Left kidney (tissue), 2 donors: Measurements from ENCODE around the gene ITPR1. TPM values are rescaled to one million over a fixed set of nuclear protein-coding genes. Genes with fewer than 3 reads are reported as not detected.

ENCODE experiments used
- DNase-seq: peaks from one replicate; pipeline ENCODE4 v3.0.0-alpha.2; 2013
- polyA plus RNA-seq: library from polyadenylated mRNA; unstranded; fragments of 120-200 nt; gene quantifications from one replicate; pipeline ENCODE4 v1.2.1, GENCODE V29; 2013; ENCODE audit not compliant: insufficient read length

ITPR1 gene
- polyA plus RNA-seq, 1 donor: 68.2 TPM

GRCh38 chr3:4637265-4637664 is 144.1 kb downstream of the ITPR1 start:
- no peak for DNase-seq

DNA sequence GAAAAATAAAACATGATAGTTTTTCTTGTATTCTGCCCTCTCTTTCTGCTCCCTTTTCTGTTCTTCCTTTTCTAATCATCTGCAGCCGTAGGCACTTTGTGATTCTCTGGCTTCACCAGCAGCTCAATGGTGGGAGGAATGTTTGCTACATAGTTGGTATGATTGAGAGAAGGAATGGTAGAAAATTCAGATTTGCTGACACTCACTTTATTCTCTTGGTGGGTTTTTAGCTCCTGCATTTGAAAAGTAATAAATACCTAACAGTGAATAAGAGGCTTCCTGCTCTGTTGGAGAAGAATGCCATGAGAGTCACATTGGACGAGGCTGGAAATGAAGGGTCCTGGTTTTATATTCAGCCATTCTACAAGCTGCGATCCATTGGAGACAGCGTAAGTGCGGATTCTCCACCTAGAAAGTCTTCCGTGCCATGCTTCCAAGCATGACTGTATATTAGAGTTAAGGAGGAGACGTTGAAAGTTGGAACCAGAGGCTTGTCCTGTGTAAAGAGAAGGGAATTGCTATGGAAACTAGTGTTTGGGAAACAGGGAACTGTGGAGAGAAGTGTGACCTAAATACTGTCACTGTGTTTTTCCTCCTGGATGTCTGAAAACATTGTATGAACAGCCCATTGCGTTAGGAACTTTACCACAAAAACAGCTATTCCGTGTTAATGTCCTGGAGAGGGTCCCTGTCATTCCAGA is 148.9 kb downstream of the ITPR1 start:
- no peak for DNase-seq

DNA sequence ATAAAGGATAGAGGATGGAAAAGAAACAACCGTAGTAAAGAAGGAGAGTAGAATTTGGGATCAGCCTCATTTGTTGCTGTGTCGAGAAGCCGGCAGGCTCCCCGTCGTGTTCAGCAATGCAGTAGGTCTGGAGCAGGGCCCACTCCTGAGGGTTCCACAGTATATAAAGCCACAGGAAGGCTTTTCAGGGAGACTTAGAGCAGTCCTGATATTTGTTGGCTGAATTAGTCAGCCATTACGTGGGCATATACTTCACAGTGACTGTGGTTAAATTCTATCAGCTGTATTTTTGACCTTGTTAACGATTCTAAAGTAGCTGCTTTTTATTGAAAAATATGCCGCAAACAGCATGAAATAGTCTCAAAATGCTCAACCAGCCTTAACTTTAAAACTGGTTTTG is 149.5 kb downstream of the ITPR1 start:
- no peak for DNase-seq

DNA sequence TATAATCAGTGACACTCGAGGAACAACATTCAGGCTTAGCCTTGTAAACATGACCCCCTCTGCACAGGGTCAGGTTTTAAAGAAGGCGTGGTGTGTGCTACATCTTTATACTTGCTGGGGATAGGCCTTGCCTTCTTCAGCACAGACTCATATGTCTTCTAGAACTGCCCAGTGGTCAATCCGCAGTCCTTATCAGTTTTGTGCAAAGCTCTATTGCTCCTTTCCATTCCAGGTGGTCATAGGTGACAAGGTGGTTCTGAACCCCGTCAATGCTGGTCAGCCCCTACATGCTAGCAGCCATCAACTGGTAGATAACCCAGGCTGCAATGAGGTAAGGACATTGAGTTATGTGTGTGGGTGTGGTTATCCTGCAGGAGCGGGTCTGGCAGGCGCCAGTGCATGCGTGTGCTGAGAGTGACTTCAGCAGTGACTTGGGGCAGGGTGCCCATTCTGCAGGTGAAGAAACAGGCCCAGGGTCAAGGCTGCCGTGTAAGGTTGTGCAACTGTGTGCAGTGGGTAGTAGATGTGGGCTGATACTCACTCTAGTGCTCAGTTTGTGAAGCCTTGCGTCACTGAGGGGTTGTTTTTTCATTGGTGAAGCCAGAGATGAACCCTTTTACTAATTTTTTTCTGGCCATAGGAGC is 150.9 kb downstream of the ITPR1 start:
- no peak for DNase-seq

DNA sequence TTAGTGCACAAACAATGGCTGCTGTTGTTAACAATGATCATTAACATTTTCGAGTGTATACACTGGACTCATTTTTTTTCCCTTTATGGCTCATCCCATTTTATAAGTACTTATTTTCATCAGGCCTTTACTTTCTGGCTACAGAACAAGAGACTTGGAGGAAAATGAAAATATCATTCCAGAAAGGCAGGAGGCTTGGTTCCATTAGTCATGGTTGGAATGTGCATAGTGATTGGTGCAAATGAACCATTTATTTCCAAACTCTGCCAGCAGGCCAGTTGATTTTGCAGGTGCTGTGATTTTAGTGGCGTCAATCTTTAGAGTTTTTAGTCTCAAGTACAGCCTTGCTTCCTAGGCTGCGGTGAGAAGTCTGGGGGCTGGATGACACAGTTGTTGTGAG is 151.8 kb downstream of the ITPR1 start:
- DNase-seq: no peak

GRCh38 chr3:4645468-4645867 is 152.3 kb downstream of the ITPR1 start:
- no peak for DNase-seq

GRCh38 chr3:4647411-4647810 is 154.3 kb downstream of the ITPR1 start:
- DNase-seq: no peak

DNA sequence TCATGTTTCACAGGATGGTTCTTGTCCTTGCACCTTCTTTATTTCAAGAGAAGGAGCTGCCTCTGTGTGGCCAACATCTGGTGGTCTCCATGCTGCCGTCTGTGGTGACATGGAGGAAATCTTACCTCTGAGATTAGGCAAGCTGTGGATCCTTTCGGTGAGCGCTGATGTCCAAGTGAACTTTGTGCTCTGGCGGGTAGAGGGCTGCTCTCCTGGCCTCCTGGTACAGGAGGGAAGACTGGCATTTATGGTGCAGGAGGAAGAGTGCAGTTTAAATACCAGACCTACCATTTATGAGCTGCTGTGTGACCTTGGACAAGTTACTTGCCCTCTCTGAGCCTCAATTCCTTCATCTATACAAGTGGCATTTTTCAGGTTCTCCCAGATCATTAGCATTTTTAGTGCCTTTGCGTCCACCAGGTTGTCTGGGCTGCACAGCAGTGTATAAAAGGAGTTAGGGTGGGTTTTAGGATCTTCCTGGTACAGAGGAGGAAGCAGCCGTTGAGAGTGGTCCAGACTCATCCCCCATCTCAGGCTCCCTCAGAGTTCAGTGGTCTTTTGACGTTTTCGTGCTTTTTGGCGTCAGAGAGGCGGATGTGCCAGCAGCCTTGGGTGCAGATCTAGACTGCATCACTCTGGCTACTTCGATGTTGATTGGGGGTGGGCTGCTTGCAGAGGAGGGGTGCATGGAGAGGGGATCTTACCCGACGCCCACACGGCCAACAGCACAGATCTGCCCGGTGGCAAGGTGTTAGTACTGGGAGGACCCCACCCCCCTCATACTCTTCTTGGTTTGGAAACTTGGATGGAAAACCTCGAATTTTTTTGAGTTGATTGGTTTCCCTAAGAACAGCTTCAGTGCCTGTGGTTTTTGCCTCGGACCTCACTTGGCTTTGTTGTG is 162.2 kb downstream of the ITPR1 start:
- DNase-seq: no peak

DNA sequence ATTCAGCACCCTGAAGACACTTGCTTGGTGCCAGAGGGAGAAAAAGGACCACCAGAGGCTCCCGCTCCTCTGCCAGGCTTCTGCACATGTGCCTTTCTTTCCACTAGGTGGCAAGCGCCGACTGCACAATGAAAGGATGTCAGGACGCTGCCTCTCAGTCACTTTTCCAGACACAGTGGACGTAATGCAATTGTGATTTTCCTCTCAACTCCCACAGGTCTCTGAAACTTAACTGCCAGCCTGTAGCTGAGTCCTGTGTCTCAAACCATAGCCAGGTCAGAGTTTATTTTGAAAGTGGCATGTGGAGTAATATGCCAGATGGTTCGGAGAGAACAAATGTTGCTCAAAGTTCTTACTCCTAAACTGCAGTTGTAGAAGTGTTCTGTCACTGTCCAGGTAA is 162.9 kb downstream of the ITPR1 start:
- peak; percentile 70 for DNase-seq

GRCh38 chr3:4656626-4657328 is 163.6 kb downstream of the ITPR1 start:
- no peak for DNase-seq

- no peak for DNase-seq
Measured at GRCh38 chr3:4660936-4661335, 167.8 kb downstream of the ITPR1 start.

DNA sequence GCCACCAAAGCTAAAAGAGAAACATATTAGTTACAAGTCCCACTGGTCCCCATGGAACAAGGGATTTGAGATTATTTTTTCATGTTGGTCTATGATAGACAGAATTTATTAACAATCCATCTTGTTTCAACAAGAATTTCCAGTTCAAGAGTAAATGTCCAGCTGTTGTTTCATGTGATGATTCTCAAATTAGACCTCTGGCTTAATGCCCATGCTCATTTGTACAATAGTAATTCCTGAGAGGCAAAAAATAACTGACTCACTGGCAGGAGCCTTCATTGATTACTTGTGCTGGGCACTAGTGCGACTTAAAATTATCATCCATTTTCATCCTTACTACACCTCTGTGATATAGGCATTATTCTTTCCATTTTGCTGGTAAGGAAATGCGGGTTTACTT is 171.3 kb downstream of the ITPR1 start:
- no peak for DNase-seq

DNA sequence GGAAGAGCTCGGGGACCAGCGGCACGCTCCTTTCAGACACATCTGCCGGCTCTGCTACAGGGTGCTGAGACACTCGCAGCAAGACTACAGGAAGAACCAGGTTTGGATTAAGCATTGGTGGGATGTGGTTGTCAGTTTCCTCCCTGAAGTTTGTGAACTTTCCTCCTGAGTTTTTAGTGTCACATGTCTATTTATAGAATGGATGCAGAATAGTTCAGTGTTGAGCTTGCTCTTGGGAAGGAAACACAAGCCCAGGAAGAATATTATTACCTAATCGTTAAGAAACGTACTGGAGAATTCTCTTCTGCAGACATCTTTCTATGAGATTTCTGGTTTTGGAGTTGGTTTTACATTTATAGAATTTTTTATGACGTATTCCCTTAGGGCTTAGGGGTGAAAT is 172.0 kb downstream of the ITPR1 start:
- no peak for DNase-seq

GRCh38 chr3:4666071-4666470 is 172.9 kb downstream of the ITPR1 start:
- DNase-seq: no peak

DNA sequence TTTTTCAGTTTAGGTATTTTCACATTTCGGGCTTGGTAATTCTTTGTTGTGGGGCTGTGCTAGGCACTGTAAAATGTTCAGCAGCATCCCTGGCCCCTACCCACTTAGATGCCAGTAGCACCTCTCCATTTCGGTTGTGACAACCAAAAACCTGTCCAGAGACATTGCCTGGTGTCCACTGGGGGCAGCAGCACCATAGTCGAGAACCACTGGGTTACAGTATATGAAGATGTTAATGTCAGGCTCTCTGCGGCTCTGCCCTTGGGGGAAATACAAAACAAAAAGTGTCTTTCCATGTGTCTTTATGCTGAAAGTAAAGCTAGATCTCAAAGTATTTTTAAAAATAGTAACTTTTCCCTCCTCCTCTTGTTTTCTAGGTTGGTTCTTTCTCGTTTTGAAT is 177.2 kb downstream of the ITPR1 start:
- DNase-seq: no peak

DNA sequence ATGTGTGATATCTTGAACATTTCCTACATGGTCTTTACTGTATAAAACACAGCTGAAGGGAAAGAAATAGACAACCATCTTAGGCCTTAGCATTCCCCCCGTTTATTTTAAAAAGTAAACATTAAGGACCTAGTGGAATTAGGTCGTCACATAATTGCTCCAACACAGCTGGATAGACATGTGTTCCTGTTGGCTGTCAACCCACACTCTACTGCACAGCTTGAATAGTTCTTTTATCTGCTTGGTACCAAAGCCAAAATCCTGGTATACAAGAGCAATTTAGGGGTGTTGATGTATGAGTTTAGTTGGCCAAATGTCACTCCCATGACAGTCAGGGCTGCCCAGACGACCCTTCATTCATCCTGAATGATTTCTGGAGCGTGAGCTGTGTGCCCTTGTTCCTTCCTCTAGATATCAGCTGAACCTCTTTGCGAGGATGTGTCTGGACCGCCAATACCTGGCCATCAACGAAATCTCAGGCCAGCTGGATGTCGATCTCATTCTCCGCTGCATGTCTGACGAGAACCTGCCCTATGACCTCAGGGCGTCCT is 179.7 kb downstream of the ITPR1 start:
- no peak for DNase-seq

GRCh38 chr3:4674216-4674615 is 181.1 kb downstream of the ITPR1 start:
- no peak for DNase-seq

GRCh38 chr3:4675704-4676103 is 182.6 kb downstream of the ITPR1 start:
- no peak for DNase-seq

GRCh38 chr3:4678320-4678719 is 185.2 kb downstream of the ITPR1 start:
- DNase-seq: no peak

DNA sequence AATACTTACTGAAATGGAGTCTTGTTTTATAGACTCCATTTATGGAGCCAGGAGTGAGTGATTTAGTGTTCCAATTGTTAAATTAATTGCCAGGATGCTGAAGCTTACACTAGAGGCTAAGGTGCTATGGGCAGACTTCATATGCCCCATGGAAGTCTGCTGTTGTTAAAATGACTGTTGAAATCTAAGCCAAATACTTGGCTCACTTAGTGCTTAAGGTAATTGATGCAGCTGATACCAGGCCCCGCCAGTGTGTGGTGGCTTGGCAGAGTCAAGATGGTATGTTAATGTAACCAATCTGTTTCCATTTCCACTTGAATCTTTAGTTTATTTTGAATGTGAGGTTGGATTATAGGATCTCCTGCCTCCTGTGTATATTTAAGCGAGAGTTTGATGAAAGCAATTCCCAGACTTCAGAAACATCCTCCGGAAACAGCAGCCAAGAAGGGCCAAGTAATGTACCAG is 187.1 kb downstream of the ITPR1 start:
- no peak for DNase-seq

GRCh38 chr3:4680871-4681300 is 187.7 kb downstream of the ITPR1 start:
- no peak for DNase-seq

DNA sequence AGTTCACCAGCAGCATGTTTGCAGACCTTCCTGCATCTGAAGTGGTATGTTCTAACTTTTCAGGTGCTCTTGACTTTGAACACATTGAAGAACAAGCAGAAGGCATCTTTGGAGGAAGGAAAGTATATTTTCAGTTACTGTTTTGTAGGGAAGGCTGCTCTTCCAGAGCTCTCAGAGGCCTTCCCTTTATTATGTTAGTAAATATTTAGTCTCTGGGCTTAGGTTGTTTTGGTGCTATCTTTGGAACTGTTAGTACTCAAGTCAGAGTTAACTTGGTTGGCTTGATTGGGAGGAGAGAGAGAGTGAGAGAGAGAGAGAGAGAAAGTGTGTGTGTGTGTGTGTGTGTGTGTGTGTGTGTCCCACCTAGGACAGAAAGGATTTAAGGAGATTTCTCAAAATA is 188.2 kb downstream of the ITPR1 start:
- no peak for DNase-seq
